Measurements from ENCODE around the gene ZNF217.
"Not testable (repeated sequence)": the region's sequence is repeated elsewhere in the genome, so short reads cannot be mapped to it uniquely, and the experiment has no call there.

DNA sequence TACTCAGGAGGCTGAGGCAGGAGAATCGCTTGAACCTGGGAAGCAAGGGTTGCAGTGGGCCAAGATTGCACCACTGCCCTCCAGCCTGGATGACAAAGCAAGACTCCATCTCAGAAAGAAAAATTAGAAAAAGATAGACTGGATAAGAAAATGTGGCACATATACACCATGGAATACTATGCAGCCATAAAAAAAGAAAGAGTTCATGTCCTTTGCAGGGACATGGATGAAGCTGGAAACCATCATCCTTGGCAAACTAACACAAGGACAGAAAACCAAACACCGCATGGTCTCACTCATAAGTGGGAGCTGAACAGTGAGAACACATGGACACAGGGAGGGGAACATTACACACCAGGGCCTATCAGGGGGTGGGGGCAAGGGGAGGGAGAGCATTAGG, 70.0 kb downstream of the ZNF217 start:
- TF ChIP-seq POLR2A, CTCF (IDR thresholded peaks at IDR 0.05): not testable (repeated sequence)

All from thyroid gland (tissue), 4 donors.